B cell (primary cell): ENCODE results near the gene GNAT2.

Experiments
- EZH2 ChIP-seq: IDR thresholded peaks from 2 replicates; pipeline ENCODE4 v1.6.1; 2012; ENCODE audit warnings: borderline replicate concordance, low read depth, mild to moderate bottlenecking, moderate library complexity, low read length; ENCODE audit not compliant: insufficient read depth, poor library complexity, severe bottlenecking
- TF ChIP-seq, protein P1 (sequence below): fragments of 200-600 bp; IDR thresholded peaks from one replicate; pipeline ENCODE4 v1.8.0; 2022; ENCODE audit warnings: antibody characterized with exemption, mild to moderate bottlenecking

DNA sequence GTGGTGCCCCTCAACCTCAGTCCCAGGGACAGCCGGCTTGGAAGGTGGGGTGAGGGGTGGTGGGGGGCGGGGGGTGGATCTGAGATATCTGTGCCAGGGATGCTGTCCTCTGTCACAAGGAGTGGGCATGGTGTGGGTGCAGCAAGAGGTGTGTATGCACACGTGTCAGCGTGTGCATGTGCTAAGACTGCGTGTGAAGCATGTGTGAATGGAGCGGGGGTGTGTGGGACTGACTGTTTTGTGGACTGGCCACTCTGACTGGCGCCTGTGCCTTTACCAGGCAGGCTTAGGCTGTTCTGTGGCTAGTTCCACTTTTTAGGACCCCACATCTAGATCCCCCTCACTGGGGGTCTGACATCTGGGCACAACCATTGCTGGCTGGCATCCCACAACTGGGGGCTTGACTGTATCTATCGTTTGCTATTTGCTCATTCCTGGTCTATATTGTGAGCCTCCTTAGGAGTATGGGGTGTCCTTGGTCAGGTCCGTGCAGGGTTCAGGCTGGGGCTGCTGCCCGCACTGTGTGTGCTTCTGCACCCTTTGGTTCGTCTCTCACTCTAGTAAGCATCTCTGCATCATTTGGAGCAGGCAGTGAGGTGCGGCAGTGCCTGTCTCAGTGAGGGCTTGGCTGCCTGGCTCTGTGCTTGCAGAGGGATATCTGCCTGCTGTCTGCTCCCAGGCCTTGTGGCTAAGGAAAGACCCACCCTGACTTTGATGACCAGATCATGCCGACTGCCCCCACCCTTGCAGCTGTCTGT is 2.1 kb upstream of the GNAT2 start:
- TF ChIP-seq, protein P1, sequence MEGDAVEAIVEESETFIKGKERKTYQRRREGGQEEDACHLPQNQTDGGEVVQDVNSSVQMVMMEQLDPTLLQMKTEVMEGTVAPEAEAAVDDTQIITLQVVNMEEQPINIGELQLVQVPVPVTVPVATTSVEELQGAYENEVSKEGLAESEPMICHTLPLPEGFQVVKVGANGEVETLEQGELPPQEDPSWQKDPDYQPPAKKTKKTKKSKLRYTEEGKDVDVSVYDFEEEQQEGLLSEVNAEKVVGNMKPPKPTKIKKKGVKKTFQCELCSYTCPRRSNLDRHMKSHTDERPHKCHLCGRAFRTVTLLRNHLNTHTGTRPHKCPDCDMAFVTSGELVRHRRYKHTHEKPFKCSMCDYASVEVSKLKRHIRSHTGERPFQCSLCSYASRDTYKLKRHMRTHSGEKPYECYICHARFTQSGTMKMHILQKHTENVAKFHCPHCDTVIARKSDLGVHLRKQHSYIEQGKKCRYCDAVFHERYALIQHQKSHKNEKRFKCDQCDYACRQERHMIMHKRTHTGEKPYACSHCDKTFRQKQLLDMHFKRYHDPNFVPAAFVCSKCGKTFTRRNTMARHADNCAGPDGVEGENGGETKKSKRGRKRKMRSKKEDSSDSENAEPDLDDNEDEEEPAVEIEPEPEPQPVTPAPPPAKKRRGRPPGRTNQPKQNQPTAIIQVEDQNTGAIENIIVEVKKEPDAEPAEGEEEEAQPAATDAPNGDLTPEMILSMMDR: no peak
- no peak for TF ChIP-seq EZH2
